RWPE2 (cell line): ENCODE measurements around the gene ZNF12.
A peak's percentile ranks its signal among the peaks of the same experiment; 100 is the strongest.
"Not testable (repeated sequence)": the region's sequence is repeated elsewhere in the genome, so short reads cannot be mapped to it uniquely, and the experiment has no call there.

Experiments used
- ATAC-seq: fragments of 200-7000 bp; cut with Tn5 transposase; 3 replicates; pipeline ENCODE4 v1.9.1; 2021; ENCODE audit warnings: low read depth
- DNase-seq: peaks from one replicate; pipeline ENCODE4 v3.0.0-alpha.2; 2020; ENCODE audit warnings: low spot score
- H3K27ac ChIP-seq: fragments of 450-650 bp; 2 replicates; pipeline ENCODE4 v1.5.1; 2017; ENCODE audit warnings: mild to moderate bottlenecking; ENCODE audit not compliant: poor library complexity, severe bottlenecking
- H3K27me3 ChIP-seq: fragments of 250-450 bp; sonication (Bioruptor Pico); 2 replicates; pipeline ENCODE4 v1.5.1; 2021; ENCODE audit warnings: mild to moderate bottlenecking, moderate library complexity; ENCODE audit not compliant: insufficient read depth, poor library complexity, severe bottlenecking
- H3K36me3 ChIP-seq: fragments of 250-450 bp; sonication (Bioruptor Pico); 2 replicates; pipeline ENCODE4 v1.5.1; 2020; ENCODE audit warnings: low read depth, mild to moderate bottlenecking, moderate library complexity
- H3K4me1 ChIP-seq: fragments of 250-450 bp; sonication (Bioruptor Pico); 2 replicates; pipeline ENCODE4 v1.5.1; 2021; ENCODE audit warnings: mild to moderate bottlenecking, moderate library complexity; ENCODE audit not compliant: insufficient read depth, poor library complexity, severe bottlenecking
- H3K4me3 ChIP-seq: fragments of 250-450 bp; sonication (Bioruptor Pico); 2 replicates; pipeline ENCODE4 v1.5.1; 2021; ENCODE audit warnings: mild to moderate bottlenecking, moderate library complexity; ENCODE audit not compliant: severe bottlenecking
- H3K9me3 ChIP-seq: fragments of 250-450 bp; sonication (Bioruptor Pico); 2 replicates; pipeline ENCODE4 v1.5.1; 2021; ENCODE audit warnings: mild to moderate bottlenecking, moderate library complexity; ENCODE audit not compliant: severe bottlenecking
- TF ChIP-seq, protein P1 (sequence below): fragments of 450-650 bp; IDR thresholded peaks from one replicate; pipeline ENCODE4 v1.5.1; 2017; ENCODE audit warnings: mild to moderate bottlenecking, moderate library complexity; ENCODE audit not compliant: poor library complexity, severe bottlenecking

Gene ZNF12

DNA sequence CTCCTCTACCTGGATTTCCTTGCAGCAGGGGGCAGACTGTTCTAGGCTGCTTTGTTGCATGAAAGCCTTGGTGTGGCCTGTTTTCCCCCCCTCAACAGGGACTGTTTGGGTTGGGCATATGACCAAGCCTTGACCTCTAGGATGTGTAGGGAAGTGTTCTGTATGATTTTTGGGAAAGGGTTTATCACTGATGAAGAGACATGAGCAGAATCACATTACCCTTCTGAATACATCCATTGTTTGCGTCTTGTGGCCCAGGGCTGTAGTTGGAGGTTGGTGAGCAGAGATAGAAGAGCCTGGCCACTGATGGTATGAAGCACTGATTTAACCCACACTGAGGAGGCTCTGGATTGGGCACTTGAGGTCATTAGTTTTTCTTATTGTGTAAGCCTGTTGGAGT, 26.6 kb downstream of the ZNF12 start:
- Histone ChIP-seq H3K4me1 (no peaks in the 10 kb centered on the region), H3K9me3 (peaks cover 42% of the 10 kb centered on the region), H3K27me3 (no peaks in the 10 kb centered on the region), H3K36me3 (no peaks in the 10 kb centered on the region), H3K27ac (no peak overlapping the region), H3K4me3 (no peak overlapping the region)
- DNase-seq (no peak), ATAC-seq (no peak)
- TF ChIP-seq, protein P1, sequence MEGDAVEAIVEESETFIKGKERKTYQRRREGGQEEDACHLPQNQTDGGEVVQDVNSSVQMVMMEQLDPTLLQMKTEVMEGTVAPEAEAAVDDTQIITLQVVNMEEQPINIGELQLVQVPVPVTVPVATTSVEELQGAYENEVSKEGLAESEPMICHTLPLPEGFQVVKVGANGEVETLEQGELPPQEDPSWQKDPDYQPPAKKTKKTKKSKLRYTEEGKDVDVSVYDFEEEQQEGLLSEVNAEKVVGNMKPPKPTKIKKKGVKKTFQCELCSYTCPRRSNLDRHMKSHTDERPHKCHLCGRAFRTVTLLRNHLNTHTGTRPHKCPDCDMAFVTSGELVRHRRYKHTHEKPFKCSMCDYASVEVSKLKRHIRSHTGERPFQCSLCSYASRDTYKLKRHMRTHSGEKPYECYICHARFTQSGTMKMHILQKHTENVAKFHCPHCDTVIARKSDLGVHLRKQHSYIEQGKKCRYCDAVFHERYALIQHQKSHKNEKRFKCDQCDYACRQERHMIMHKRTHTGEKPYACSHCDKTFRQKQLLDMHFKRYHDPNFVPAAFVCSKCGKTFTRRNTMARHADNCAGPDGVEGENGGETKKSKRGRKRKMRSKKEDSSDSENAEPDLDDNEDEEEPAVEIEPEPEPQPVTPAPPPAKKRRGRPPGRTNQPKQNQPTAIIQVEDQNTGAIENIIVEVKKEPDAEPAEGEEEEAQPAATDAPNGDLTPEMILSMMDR: no peak

GRCh38 chr7:6675807-6676405, 30.8 kb downstream of the ZNF12 start:
- H3K4me1 ChIP-seq: no peaks in the 10 kb centered on the region
- H3K36me3 ChIP-seq: no peaks in the 10 kb centered on the region
- no peak for ATAC-seq
- H3K4me3 ChIP-seq: no peak overlapping the region
- H3K27me3 ChIP-seq: no peaks in the 10 kb centered on the region
- no peak for DNase-seq
- H3K27ac ChIP-seq: no peak overlapping the region
- peaks cover 36% of the 10 kb centered on the region for H3K9me3 ChIP-seq
- TF ChIP-seq, protein P1: no peak

DNA sequence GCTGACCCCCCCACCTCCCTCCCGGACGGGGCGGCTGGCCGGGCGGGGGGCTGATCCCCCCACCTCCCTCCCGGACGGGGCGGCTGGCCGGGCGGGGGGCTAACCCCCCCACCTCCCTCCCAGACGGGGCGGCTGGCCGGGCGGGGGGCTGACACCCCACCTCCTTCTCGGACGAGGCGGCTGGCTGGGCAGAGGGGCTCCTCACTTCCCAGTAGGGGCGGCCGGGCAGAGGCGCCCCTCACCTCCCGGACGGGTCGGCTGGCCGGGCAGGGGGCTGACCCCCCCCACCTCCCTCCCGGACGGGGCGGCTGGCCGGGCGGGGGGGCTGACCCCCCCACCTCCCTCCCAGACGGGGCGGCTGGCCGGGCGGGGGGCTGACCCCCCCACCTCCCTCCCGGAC, 35.9 kb downstream of the ZNF12 start:
- not testable (repeated sequence) for H3K27ac ChIP-seq, H3K27me3 ChIP-seq, H3K4me3 ChIP-seq, H3K4me1 ChIP-seq, DNase-seq, H3K36me3 ChIP-seq, ATAC-seq
- peaks cover 15% of the 10 kb centered on the region for H3K9me3 ChIP-seq

DNA sequence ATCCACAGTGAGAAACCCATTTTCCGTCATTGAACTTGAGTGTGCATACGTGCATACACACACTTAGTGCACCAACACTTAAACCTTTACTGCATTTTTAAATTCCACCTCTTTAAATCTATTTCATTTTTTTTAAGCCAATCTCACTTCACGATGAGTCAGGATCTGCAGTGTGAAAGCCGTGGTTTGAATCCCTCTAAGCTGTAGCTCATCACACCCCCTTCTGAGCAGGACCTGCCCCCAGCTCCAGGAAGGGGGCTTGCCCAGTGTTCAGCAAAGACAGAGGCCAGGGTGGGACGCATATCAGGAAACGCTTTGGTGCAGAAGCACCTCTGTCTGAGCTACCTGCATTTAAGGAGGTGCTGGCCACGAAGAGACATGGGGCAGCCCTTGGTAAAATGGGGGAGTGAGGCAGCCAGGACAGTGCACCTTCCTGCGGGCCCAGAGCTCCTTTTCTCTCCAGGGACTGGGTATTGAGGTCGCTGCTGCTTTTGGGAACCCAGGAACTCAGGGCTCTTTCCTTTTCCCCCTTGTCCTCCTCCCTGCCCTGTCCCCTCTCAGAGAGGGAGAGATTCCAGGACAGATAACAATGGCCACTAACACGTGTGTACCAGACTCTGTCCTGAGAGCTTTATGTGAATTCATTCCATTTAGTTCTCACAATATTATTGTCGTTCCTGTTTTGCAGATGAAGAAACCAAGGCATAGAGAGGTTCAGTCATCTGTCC, 48.0 kb downstream of the ZNF12 start:
- Histone ChIP-seq H3K4me3 (no peak overlapping the region), H3K36me3 (peaks cover 4% of the 10 kb centered on the region), H3K9me3 (no peaks in the 10 kb centered on the region), H3K27me3 (no peaks in the 10 kb centered on the region), H3K27ac (no peak overlapping the region), H3K4me1 (no peaks in the 10 kb centered on the region)
- ATAC-seq (peak; percentile 34), DNase-seq (no peak)
- TF ChIP-seq, protein P1: no peak

DNA sequence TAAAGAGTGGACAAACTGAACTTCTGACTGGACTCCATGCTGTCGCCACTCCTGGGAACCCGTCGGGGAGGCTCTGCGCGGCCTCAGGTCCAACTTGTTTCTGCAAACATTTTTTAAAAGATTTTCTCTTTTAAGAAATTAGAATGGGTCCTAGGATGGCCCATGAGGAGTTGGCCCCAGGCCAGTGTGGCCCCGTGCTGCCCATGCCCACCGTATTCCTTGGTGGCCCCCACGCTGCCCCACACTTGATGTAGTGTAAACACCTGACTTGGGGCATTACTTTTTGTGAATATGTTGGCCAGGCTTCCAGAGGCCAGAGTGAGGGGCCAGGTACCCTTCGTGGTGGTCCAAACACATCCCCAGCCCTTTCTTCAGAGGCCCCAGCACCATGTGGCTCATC, 50.3 kb downstream of the ZNF12 start:
- H3K4me1 ChIP-seq: no peaks in the 10 kb centered on the region
- H3K36me3 ChIP-seq: peaks cover 9% of the 10 kb centered on the region
- no peak overlapping the region for H3K4me3 ChIP-seq
- no peaks in the 10 kb centered on the region for H3K27me3 ChIP-seq
- DNase-seq (no peak), ATAC-seq (no peak)
- no peaks in the 10 kb centered on the region for H3K9me3 ChIP-seq
- TF ChIP-seq, protein P1: no peak
- no peak overlapping the region for H3K27ac ChIP-seq
